Measurements from ENCODE around the gene CNOT8.

GRCh38 chr5:154834053-154834452 lies 24.4 kb upstream of the CNOT8 start:
- no peak for TF ChIP-seq CTCF (IDR thresholded peaks at IDR 0.05 in 2 of 3, conservative IDR thresholded peaks at IDR 0.05 in 1 of 3; ENCODE audit: borderline replicate concordance in 1 of 3, insufficient read depth in 1 of 3, low read depth in 2 of 3, low read length in 2 of 3)
- TF ChIP-seq POLR2AphosphoS5 (IDR thresholded peaks at IDR 0.05; ENCODE audit: low read depth, low read length) = no peak
- no peak for TF ChIP-seq SRF (IDR thresholded peaks at IDR 0.05; ENCODE audit: low read depth)
- no peak for TF ChIP-seq EZH2 (IDR thresholded peaks at IDR 0.05)
- no peak for TF ChIP-seq POLR2A (IDR thresholded peaks at IDR 0.05; ENCODE audit: borderline replicate concordance, extremely low read depth, insufficient read depth, insufficient read length)
- TF ChIP-seq YY1 (IDR thresholded peaks at IDR 0.05; ENCODE audit: extremely low read depth, insufficient replicate concordance, low read depth, low read length) = no peak
- TF ChIP-seq MAX (IDR thresholded peaks at IDR 0.05) = no peak
- no peak for TF ChIP-seq RAD21 (IDR thresholded peaks at IDR 0.05; ENCODE audit: low read depth)
- no peak for TF ChIP-seq ZFX (IDR thresholded peaks at IDR 0.05)
